ENCODE measurements around the gene ME3.

DNA sequence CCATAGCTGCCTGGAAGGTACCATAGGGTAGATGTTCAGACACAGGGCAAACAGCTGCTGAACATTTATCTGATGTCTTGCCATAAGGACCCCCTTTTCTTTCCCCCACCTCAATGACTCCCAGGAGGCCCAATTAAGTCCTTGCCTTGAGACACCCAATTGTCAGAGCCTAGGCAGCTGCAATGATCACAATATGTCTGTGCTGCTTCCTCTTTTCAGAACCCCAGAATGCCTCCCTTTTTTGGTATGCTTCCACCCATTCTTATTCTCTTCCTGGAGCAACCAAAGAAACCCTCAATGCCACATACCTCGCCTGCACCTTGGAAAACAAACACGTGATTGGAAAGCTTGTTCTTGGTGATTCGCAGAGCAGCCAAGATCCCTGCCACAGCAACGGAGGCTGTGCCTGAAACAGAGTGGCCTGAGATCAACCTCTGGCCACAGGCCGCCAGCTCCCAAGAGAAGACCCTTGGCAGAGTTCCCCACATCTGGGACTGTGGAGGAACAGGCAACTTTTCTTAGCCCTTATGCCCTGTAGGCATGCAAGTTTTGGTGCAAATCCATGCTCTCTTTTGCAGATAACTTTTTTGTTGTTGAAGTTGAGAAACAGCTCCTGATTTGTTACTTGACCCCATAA is 222.3 kb downstream of the ME3 start:
- TF ChIP-seq, protein P1, sequence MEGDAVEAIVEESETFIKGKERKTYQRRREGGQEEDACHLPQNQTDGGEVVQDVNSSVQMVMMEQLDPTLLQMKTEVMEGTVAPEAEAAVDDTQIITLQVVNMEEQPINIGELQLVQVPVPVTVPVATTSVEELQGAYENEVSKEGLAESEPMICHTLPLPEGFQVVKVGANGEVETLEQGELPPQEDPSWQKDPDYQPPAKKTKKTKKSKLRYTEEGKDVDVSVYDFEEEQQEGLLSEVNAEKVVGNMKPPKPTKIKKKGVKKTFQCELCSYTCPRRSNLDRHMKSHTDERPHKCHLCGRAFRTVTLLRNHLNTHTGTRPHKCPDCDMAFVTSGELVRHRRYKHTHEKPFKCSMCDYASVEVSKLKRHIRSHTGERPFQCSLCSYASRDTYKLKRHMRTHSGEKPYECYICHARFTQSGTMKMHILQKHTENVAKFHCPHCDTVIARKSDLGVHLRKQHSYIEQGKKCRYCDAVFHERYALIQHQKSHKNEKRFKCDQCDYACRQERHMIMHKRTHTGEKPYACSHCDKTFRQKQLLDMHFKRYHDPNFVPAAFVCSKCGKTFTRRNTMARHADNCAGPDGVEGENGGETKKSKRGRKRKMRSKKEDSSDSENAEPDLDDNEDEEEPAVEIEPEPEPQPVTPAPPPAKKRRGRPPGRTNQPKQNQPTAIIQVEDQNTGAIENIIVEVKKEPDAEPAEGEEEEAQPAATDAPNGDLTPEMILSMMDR (IDR thresholded peaks at IDR 0.05): no peak
- TF ChIP-seq POLR2A (IDR thresholded peaks at IDR 0.05): no peak
